GM08714 (cell line): ENCODE results near the gene THAP9.

Experiments
- H3K4me3 ChIP-seq: fragments of 200-500 bp; sonication (Bioruptor generic); 2 replicates; pipeline ENCODE4 v1.5.1; 2014; ENCODE audit warnings: mild to moderate bottlenecking, low read length, inconsistent platforms
- ZNF274 ChIP-seq: IDR thresholded peaks from 2 replicates; pipeline ENCODE4 v1.6.1; 2012; ENCODE audit warnings: mild to moderate bottlenecking, low read depth, low read length

THAP9 gene

GRCh38 chr4:82889287-82889686 lies 11.2 kb upstream of the THAP9 start:
- no peak for TF ChIP-seq ZNF274
- peak overlapping the region; percentile 93 for H3K4me3 ChIP-seq

GRCh38 chr4:82890528-82890900 lies 10.0 kb upstream of the THAP9 start:
- TF ChIP-seq ZNF274 = no peak
- peak overlapping the region; percentile 93 for H3K4me3 ChIP-seq

GRCh38 chr4:82890901-82891706 lies 9.4 kb upstream of the THAP9 start, which contains the start of gene SEC31A:
TSS of gene SEC31A (minus strand) at chr4:82891153. CDS start at chr4:82881936, 9,217 bp downstream.
- TF ChIP-seq ZNF274 = no peak
- peak within 1 kb of the TSS; percentile 93 for H3K4me3 ChIP-seq

- TF ChIP-seq ZNF274 = no peak
- H3K4me3 ChIP-seq = peak overlapping the region; percentile 87
Measured at GRCh38 chr4:82891707-82892466, 8.6 kb upstream of the THAP9 start.

GRCh38 chr4:82892467-82892802 lies 8.1 kb upstream of the THAP9 start:
- no peak for TF ChIP-seq ZNF274
- H3K4me3 ChIP-seq = no peak overlapping the region

- TF ChIP-seq ZNF274 = no peak
Measured at GRCh38 chr4:82893942-82894341, 6.6 kb upstream of the THAP9 start.

GRCh38 chr4:82896755-82897154 lies 3.8 kb upstream of the THAP9 start:
- H3K4me3 ChIP-seq = no peak overlapping the region
- TF ChIP-seq ZNF274 = no peak

More at GRCh38 chr4:82893942-82894341, 6.6 kb upstream of the THAP9 start:
- H3K4me3 ChIP-seq = no peak overlapping the region

GRCh38 chr4:82898322-82899243 lies 2.0 kb upstream of the THAP9 start:
- TF ChIP-seq ZNF274 = no peak
- peak overlapping the region; percentile 95 for H3K4me3 ChIP-seq

- TF ChIP-seq ZNF274 = no peak
- H3K4me3 ChIP-seq = peak overlapping the region; percentile 95
Measured at GRCh38 chr4:82899374-82900065, 1.0 kb upstream of the THAP9 start.

- no peak for TF ChIP-seq ZNF274
- peak overlapping the region; percentile 95 for H3K4me3 ChIP-seq
Measured at GRCh38 chr4:82900066-82900410, 497 bp upstream of the THAP9 start.

- no peak for TF ChIP-seq ZNF274
- H3K4me3 ChIP-seq = peak overlapping the region; percentile 99
Measured at GRCh38 chr4:82901183-82901718, 716 bp downstream of the THAP9 start.

GRCh38 chr4:82903737-82904136 lies 3.2 kb downstream of the THAP9 start:
- no peak overlapping the region for H3K4me3 ChIP-seq

GRCh38 chr4:82905205-82905604 lies 4.7 kb downstream of the THAP9 start:
- no peak for TF ChIP-seq ZNF274
- H3K4me3 ChIP-seq = no peak overlapping the region

More at GRCh38 chr4:82903737-82904136, 3.2 kb downstream of the THAP9 start:
- TF ChIP-seq ZNF274 = no peak
